Measurements from ENCODE around the gene INHBC.
A peak's percentile ranks its signal among the peaks of the same experiment; 100 is the strongest.

GRCh38 chr12:57430112-57430930 lies 4.3 kb upstream of the INHBC start:
- TF ChIP-seq CTCF (IDR thresholded peaks at IDR 0.05) (peak in 1 of 4 experiments; percentile 17), POLR2A (IDR thresholded peaks at IDR 0.05) (no peak)

Data from uterus (tissue), 2 donors.